NCI-H128 (cell line): ENCODE data around the gene PARP11.

Experiments used
- DNase-seq: peaks from one replicate; lab custom pipeline; 2025; ENCODE audit not compliant: unreplicated experiment; lab: John Stamatoyannopoulos, UW

Gene PARP11

GRCh38 chr12:3775385-3776035 lies 97.7 kb downstream of the PARP11 start:
- DNase-seq, result no peak

- DNase-seq, result no peak
Measured at GRCh38 chr12:3772380-3772779, 100.8 kb downstream of the PARP11 start.

DNA sequence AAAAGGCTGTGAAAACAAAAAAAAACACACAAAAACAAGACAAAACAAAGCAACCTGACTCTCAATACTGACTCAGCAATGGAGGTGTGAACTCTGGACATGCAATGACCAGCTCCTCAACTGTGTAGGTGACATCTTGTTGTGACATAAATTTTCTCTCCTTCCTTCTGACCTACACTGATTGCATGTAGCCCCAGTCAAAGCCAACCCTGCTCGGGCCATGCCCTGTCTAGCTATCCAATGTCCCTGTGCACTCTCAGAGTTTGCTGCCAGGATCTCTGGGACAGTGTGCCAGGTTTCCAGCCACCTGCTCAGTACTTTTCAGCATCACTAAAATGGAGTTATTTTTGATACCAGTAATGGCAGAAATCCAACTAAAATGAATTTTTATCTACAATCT lies 101.3 kb downstream of the PARP11 start:
- no peak for DNase-seq

DNA sequence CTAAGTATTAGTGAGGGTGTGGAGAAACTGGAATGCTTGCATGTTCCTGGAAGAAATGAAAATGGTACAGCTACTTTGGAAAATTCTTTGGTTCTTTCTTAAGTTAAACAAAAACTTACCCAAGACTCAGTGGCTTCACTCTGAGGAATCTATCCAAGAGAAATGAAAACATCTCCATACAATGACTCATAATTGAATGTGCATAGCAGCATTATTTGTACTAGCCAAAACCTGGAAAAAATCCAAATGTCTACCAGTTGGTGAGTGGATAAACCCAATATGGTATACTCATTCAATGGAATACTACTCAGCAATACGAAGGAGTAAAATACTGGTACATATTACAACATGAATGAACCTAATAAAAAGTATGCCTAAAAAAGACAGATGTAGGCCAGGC lies 102.3 kb downstream of the PARP11 start:
- DNase-seq, result no peak

- DNase-seq, result no peak
Measured at GRCh38 chr12:3768911-3769447, 104.2 kb downstream of the PARP11 start.

- DNase-seq, result no peak
Measured at GRCh38 chr12:3761116-3761735, 112.0 kb downstream of the PARP11 start.

- DNase-seq, result no peak
Measured at GRCh38 chr12:3759878-3760277, 113.3 kb downstream of the PARP11 start.
